Measurements from ENCODE around the gene UBE2V1. TPM values are rescaled to one million over a fixed set of nuclear protein-coding genes. Genes with fewer than 3 reads are reported as not detected.
"Not testable (repeated sequence)": the region's sequence is repeated elsewhere in the genome, so short reads cannot be mapped to it uniquely, and the experiment has no call there.

The UBE2V1 gene
- polyA plus RNA-seq, 4 donors, result 131 to 172 (median 150) TPM

- DNase-seq (ENCODE audit: low read depth in 4 of 4, low spot score in 2 of 4), result no peak
Observed at GRCh38 chr20:50099113-50099512, 13.8 kb downstream of the UBE2V1 start.

GRCh38 chr20:50098259-50098658 is 14.7 kb downstream of the UBE2V1 start:
- no peak for DNase-seq (ENCODE audit: low read depth in 4 of 4, low spot score in 2 of 4)

- DNase-seq (ENCODE audit: low read depth in 4 of 4, low spot score in 2 of 4), result no peak
Observed at GRCh38 chr20:50097843-50098242, 15.1 kb downstream of the UBE2V1 start.

GRCh38 chr20:50096237-50096636 is 16.7 kb downstream of the UBE2V1 start:
- no peak for DNase-seq (ENCODE audit: low read depth in 4 of 4, low spot score in 2 of 4)

- DNase-seq (ENCODE audit: low read depth in 4 of 4, low spot score in 2 of 4), result no peak
Observed at GRCh38 chr20:50095476-50096078, 17.4 kb downstream of the UBE2V1 start.

GRCh38 chr20:50094522-50094921 is 18.4 kb downstream of the UBE2V1 start:
- no peak for DNase-seq (ENCODE audit: low read depth in 4 of 4, low spot score in 2 of 4)

- no peak for DNase-seq (ENCODE audit: low read depth in 4 of 4, low spot score in 2 of 4)
Observed at GRCh38 chr20:50093240-50093639, 19.7 kb downstream of the UBE2V1 start.

- DNase-seq (ENCODE audit: low read depth in 4 of 4, low spot score in 2 of 4), result no peak
Observed at GRCh38 chr20:50092436-50092835, 20.5 kb downstream of the UBE2V1 start.

- DNase-seq (ENCODE audit: low read depth in 4 of 4, low spot score in 2 of 4), result no peak
Observed at GRCh38 chr20:50089787-50090177, 23.2 kb downstream of the UBE2V1 start.

- no peak for DNase-seq (ENCODE audit: low read depth in 4 of 4, low spot score in 2 of 4)
Observed at GRCh38 chr20:50089140-50089786, 23.7 kb downstream of the UBE2V1 start.

GRCh38 chr20:50088022-50088421 is 24.9 kb downstream of the UBE2V1 start:
- no peak for DNase-seq (ENCODE audit: low read depth in 4 of 4, low spot score in 2 of 4)

GRCh38 chr20:50085481-50086365 is 27.2 kb downstream of the UBE2V1 start:
- DNase-seq (ENCODE audit: low read depth in 4 of 4, low spot score in 2 of 4), result no peak

- DNase-seq (ENCODE audit: low read depth in 4 of 4, low spot score in 2 of 4), result no peak
Observed at GRCh38 chr20:50085146-50085480, 27.8 kb downstream of the UBE2V1 start.

- no peak for DNase-seq (ENCODE audit: low read depth in 4 of 4, low spot score in 2 of 4)
Observed at GRCh38 chr20:50083034-50083433, 29.9 kb downstream of the UBE2V1 start.

GRCh38 chr20:50082056-50082455 is 30.9 kb downstream of the UBE2V1 start:
- DNase-seq (ENCODE audit: low read depth in 4 of 4, low spot score in 2 of 4), result not testable (repeated sequence)

GRCh38 chr20:50077818-50078601 is 34.9 kb downstream of the UBE2V1 start:
- DNase-seq (ENCODE audit: low read depth in 4 of 4, low spot score in 2 of 4), result no peak

- DNase-seq (ENCODE audit: low read depth in 4 of 4, low spot score in 2 of 4), result no peak
Observed at GRCh38 chr20:50073500-50073899, 39.5 kb downstream of the UBE2V1 start.

- DNase-seq (ENCODE audit: low read depth in 4 of 4, low spot score in 2 of 4), result peak in 2 of 4 donors; percentile 80 to 84
Observed at GRCh38 chr20:50071039-50071888, 41.7 kb downstream of the UBE2V1 start.

GRCh38 chr20:50070361-50070760 is 42.6 kb downstream of the UBE2V1 start:
- DNase-seq (ENCODE audit: low read depth in 4 of 4, low spot score in 2 of 4), result no peak

- DNase-seq (ENCODE audit: low read depth in 4 of 4, low spot score in 2 of 4), result no peak
Observed at GRCh38 chr20:50068041-50068651, 44.8 kb downstream of the UBE2V1 start.

All from left renal cortex interstitium (tissue), 4 donors.